HepG2 (cell line): Measurements from ENCODE around the gene NTN3. TPM values are rescaled to one million over a fixed set of nuclear protein-coding genes. Genes with fewer than 3 reads are reported as not detected.

Experiments
- ATF1 ChIP-seq: IDR thresholded peaks from 2 replicates; pipeline ENCODE4 v1.6.1; 2016; ENCODE audit warnings: mild to moderate bottlenecking, control low read depth
- ATF2 ChIP-seq: sonication (generic); formaldehyde crosslinking; IDR thresholded peaks from 2 replicates; pipeline ENCODE4 v1.4.0; 2020; ENCODE audit warnings: missing genetic modification reagents
- CENPX ChIP-seq: sonication (generic); formaldehyde crosslinking; IDR thresholded peaks from 2 replicates; pipeline ENCODE4 v1.9.0; 2021; ENCODE audit warnings: mild to moderate bottlenecking, missing genetic modification reagents, moderate library complexity
- DMAP1 ChIP-seq: IDR thresholded peaks from 2 replicates; pipeline ENCODE4 v1.6.1; 2016
- ELK4 ChIP-seq: sonication (generic); formaldehyde crosslinking; IDR thresholded peaks from 2 replicates; pipeline ENCODE4 v1.9.0; 2021; ENCODE audit warnings: missing genetic modification reagents, borderline replicate concordance
- FOXK1 ChIP-seq: sonication (generic); formaldehyde crosslinking; IDR thresholded peaks from 2 replicates; pipeline ENCODE4 v1.4.0; 2020; ENCODE audit warnings: low read depth, missing genetic modification reagents, borderline replicate concordance
- KDM5A ChIP-seq: fragments of 200-600 bp; sonication (generic); IDR thresholded peaks from 2 replicates; pipeline ENCODE4 v1.7.0; 2018; ENCODE audit warnings: antibody characterized with exemption, mild to moderate bottlenecking, low read length, borderline replicate concordance
- MAFF ChIP-seq: IDR thresholded peaks from 2 replicates; pipeline ENCODE4 v1.6.1; 2011; ENCODE audit warnings: low read depth, low read length, improper control_type of control experiment
- MTERF4 ChIP-seq: sonication (generic); formaldehyde crosslinking; IDR thresholded peaks from 2 replicates; pipeline ENCODE4 v1.8.0; 2023; ENCODE audit warnings: mild to moderate bottlenecking, missing genetic modification reagents
- PHF20 ChIP-seq: sonication (generic); formaldehyde crosslinking; IDR thresholded peaks from 2 replicates; pipeline ENCODE4 v1.5.0; 2020; ENCODE audit warnings: mild to moderate bottlenecking, missing genetic modification reagents
- SIN3B ChIP-seq: fragments of 150-350 bp; IDR thresholded peaks from 2 replicates; pipeline ENCODE4 v1.6.1; 2014; ENCODE audit warnings: low read length
- SMAD9 ChIP-seq: sonication (generic); formaldehyde crosslinking; IDR thresholded peaks from 2 replicates; pipeline ENCODE4 v1.5.1; 2020; ENCODE audit warnings: mild to moderate bottlenecking, missing genetic modification reagents
- TRAFD1 ChIP-seq: sonication (generic); formaldehyde crosslinking; IDR thresholded peaks from 2 replicates; pipeline ENCODE4 v1.5.1; 2020; ENCODE audit warnings: missing genetic modification reagents, mild to moderate bottlenecking, borderline replicate concordance
- TRIM22 ChIP-seq: fragments of 450-650 bp; IDR thresholded peaks from 2 replicates; pipeline ENCODE4 v1.6.1; 2017
- ZBTB21 ChIP-seq: sonication (generic); formaldehyde crosslinking; IDR thresholded peaks from 2 replicates; pipeline ENCODE4 v1.4.0; 2020; ENCODE audit warnings: missing genetic modification reagents
- ZBTB34 ChIP-seq: sonication (generic); formaldehyde crosslinking; IDR thresholded peaks from 2 replicates; pipeline ENCODE4 v1.8.0; 2022; ENCODE audit warnings: mild to moderate bottlenecking, missing genetic modification reagents
- ZKSCAN1 ChIP-seq: fragments of 150-350 bp; IDR thresholded peaks from 2 replicates; pipeline ENCODE4 v1.6.1; 2014; ENCODE audit warnings: low read length
- ZMYM3 ChIP-seq: sonication (generic); formaldehyde crosslinking; IDR thresholded peaks from 2 replicates; pipeline ENCODE4 v1.5.1; 2020; ENCODE audit warnings: mild to moderate bottlenecking, missing genetic modification reagents
- ZNF121 ChIP-seq: sonication (generic); formaldehyde crosslinking; IDR thresholded peaks from 2 replicates; pipeline ENCODE4 v1.5.0; 2020; ENCODE audit warnings: mild to moderate bottlenecking, missing genetic modification reagents
- ZNF30 ChIP-seq: sonication (generic); formaldehyde crosslinking; IDR thresholded peaks from 2 replicates; pipeline ENCODE4 v1.5.0; 2020; ENCODE audit warnings: mild to moderate bottlenecking, missing genetic modification reagents
- ZNF317 ChIP-seq: sonication (generic); formaldehyde crosslinking; IDR thresholded peaks from 2 replicates; pipeline ENCODE4 v1.5.0; 2020; ENCODE audit warnings: mild to moderate bottlenecking, missing genetic modification reagents
- ZNF556 ChIP-seq: sonication (generic); formaldehyde crosslinking; IDR thresholded peaks from 2 replicates; pipeline ENCODE4 v1.4.0; 2020; ENCODE audit warnings: mild to moderate bottlenecking, missing genetic modification reagents, borderline replicate concordance
- ZNF660 ChIP-seq: sonication (generic); formaldehyde crosslinking; IDR thresholded peaks from 2 replicates; pipeline ENCODE4 v1.5.1; 2020; ENCODE audit warnings: mild to moderate bottlenecking, low read depth, missing genetic modification reagents, borderline replicate concordance
- polyA plus RNA-seq, 8 experiments: library from polyadenylated mRNA; depleted of rRNA in 3 of 8; stranded (reverse) in 7 of 8; unstranded in 1 of 8; fragments of >200 nt; fragmentation: Illumina TruSeq in 4 of 8; extraction: Trizol in 4 of 8; gene quantifications; 2 replicates each; pipeline versions ENCODE4 v1.2.1 to v1.2.3, GENCODE V29; 2011 to 2016; ENCODE audit warnings: low read depth in 4 of 8, missing spikeins in 1 of 8, mixed read lengths in 1 of 8; ENCODE audit not compliant: insufficient read depth in 1 of 8
- total RNA-seq, 5 experiments: library from RNA; depleted of rRNA; stranded (reverse); fragments of >200 nt; fragmentation: Illumina TruSeq; extraction: Trizol; gene quantifications; 2 replicates each; pipeline ENCODE4 v1.2.3, GENCODE V29; 2016; ENCODE audit warnings: low read depth in 1 of 5

Gene NTN3
- total and polyA plus RNA-seq, 2 of the 13 experiments (the other 11 are each of a cell fraction or from before 2014, with no cell fraction given): 0.09 to 0.20 TPM

- no peak for TF ChIP-seq ZBTB34 (CRISPR knock-in tag)
- TF ChIP-seq ATF1 (CRISPR knock-in tag): no peak
- TF ChIP-seq ZBTB21: no peak
- no peak for TF ChIP-seq TRIM22
- no peak for TF ChIP-seq SMAD9 (CRISPR knock-in tag)
- no peak for TF ChIP-seq ZKSCAN1
- no peak for TF ChIP-seq MTERF4
- TF ChIP-seq PHF20: peak; percentile 79
- TF ChIP-seq ZNF121: no peak
- peak; percentile 79 for TF ChIP-seq SIN3B
- no peak for TF ChIP-seq ZNF317
- TF ChIP-seq CENPX (CRISPR knock-in tag): no peak
- no peak for TF ChIP-seq ELK4 (CRISPR knock-in tag)
- TF ChIP-seq DMAP1 (CRISPR knock-in tag): no peak
- peak; percentile 44; the same call in 1 of the 2 replicates for TF ChIP-seq KDM5A
- no peak for TF ChIP-seq ZMYM3
- no peak for TF ChIP-seq MAFF
- TF ChIP-seq TRAFD1 (CRISPR knock-in tag): no peak
- no peak for TF ChIP-seq ZNF556 (CRISPR knock-in tag)
- TF ChIP-seq ZNF30 (CRISPR knock-in tag): no peak
- TF ChIP-seq ZNF660: no peak
- no peak for TF ChIP-seq ATF2 (CRISPR knock-in tag)
- TF ChIP-seq FOXK1 (CRISPR knock-in tag): no peak; the same call in 1 of the 2 replicates
These were observed 49.1 kb downstream of the NTN3 start, which contains the start of gene AMDHD2 (continued) for GRCh38 chr16:2520097-2520783.
